D721Med (cell line): ENCODE measurements around the gene TDP1.

ENCODE experiments used
- DNase-seq: peaks from one replicate; pipeline ENCODE4 v3.0.0; 2011; ENCODE audit warnings: low spot score; ENCODE audit not compliant: insufficient read length
- FAIRE-seq: peaks from 2 replicates; lab custom pipeline; 2011; peaks lifted over from hg19 to GRCh38; lab: Jason Lieb, UNC
- TF ChIP-seq, protein P1 (sequence below): IDR thresholded peaks from 2 replicates; pipeline ENCODE4 v1.5.1; 2012; ENCODE audit warnings: mild to moderate bottlenecking, control low read depth; ENCODE audit not compliant: insufficient read depth; ENCODE audit errors: missing control alignments

The TDP1 gene

GRCh38 chr14:90093942-90094595 lies 138.3 kb downstream of the TDP1 start:
- TF ChIP-seq, protein P1, sequence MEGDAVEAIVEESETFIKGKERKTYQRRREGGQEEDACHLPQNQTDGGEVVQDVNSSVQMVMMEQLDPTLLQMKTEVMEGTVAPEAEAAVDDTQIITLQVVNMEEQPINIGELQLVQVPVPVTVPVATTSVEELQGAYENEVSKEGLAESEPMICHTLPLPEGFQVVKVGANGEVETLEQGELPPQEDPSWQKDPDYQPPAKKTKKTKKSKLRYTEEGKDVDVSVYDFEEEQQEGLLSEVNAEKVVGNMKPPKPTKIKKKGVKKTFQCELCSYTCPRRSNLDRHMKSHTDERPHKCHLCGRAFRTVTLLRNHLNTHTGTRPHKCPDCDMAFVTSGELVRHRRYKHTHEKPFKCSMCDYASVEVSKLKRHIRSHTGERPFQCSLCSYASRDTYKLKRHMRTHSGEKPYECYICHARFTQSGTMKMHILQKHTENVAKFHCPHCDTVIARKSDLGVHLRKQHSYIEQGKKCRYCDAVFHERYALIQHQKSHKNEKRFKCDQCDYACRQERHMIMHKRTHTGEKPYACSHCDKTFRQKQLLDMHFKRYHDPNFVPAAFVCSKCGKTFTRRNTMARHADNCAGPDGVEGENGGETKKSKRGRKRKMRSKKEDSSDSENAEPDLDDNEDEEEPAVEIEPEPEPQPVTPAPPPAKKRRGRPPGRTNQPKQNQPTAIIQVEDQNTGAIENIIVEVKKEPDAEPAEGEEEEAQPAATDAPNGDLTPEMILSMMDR, result no peak
- DNase-seq (no peak), FAIRE-seq (no peak)
